Calu3 (cell line): ENCODE measurements around the gene GPC3. TPM values are rescaled to one million over a fixed set of nuclear protein-coding genes. Genes with fewer than 3 reads are reported as not detected.

Experiments used
- BruUV-seq: library from RNA; stranded (reverse); fragments of 400-500 nt; replicated peaks from 2 replicates; lab custom pipeline; 2021; lab: Mats Ljungman, UMichigan
- CTCF ChIA-PET: fragments of 300-600 bp; sonication (Branson Sonifier 250); formaldehyde crosslinking; loops from one replicate; lab custom pipeline; 2022; ENCODE audit warnings: antibody characterized with exemption; lab: Charles Lee
- DNase-seq: peaks from one replicate; pipeline ENCODE4 v3.0.0; 2022
- H3K27ac Mint-ChIP-seq: one replicate; pipeline ENCODE4 v1.8.0; 2022; ENCODE audit warnings: mixed read lengths; ENCODE audit not compliant: unreplicated experiment
- H3K27me3 Mint-ChIP-seq: one replicate; pipeline ENCODE4 v1.8.0; 2022; ENCODE audit warnings: mixed read lengths; ENCODE audit not compliant: unreplicated experiment
- H3K36me3 Mint-ChIP-seq: one replicate; pipeline ENCODE4 v1.8.0; 2022; ENCODE audit warnings: mild to moderate bottlenecking, moderate library complexity, mixed read lengths; ENCODE audit not compliant: insufficient read depth, unreplicated experiment
- H3K4me1 Mint-ChIP-seq: one replicate; pipeline ENCODE4 v1.8.0; 2022; ENCODE audit warnings: mild to moderate bottlenecking, low read depth, mixed read lengths; ENCODE audit not compliant: unreplicated experiment
- H3K4me3 Mint-ChIP-seq: one replicate; pipeline ENCODE4 v1.8.0; 2022; ENCODE audit warnings: mild to moderate bottlenecking, low read depth, moderate library complexity, mixed read lengths; ENCODE audit not compliant: unreplicated experiment
- H3K9me3 Mint-ChIP-seq: one replicate; pipeline ENCODE4 v1.8.0; 2022; ENCODE audit warnings: low read depth, mixed read lengths; ENCODE audit not compliant: unreplicated experiment
- CTCF ChIP-seq: fragments of 200-600 bp; IDR thresholded peaks from one replicate; pipeline ENCODE4 v1.8.0; 2022; ENCODE audit warnings: antibody characterized with exemption; ENCODE audit not compliant: unreplicated experiment
- intact Hi-C: fragments of 100-400 bp; cut with micrococcal nuclease; formaldehyde crosslinking; loops from one replicate; pipeline ENCODE4 v1.10.0; 2022; ENCODE audit not compliant: unreplicated experiment
- total RNA-seq: library from RNA; stranded (reverse); gene quantifications from 2 replicates; pipeline ENCODE4 v1.2.3, GENCODE V29; 2022

GPC3 gene
- total RNA-seq, 1 experiment from 2014 or later: 2.3 TPM

GRCh38 chrX:133699023-133699728 is 286.2 kb downstream of the GPC3 start:
- Mint-ChIP-seq H3K9me3 (peaks cover 4% of the 10 kb centered on the region), H3K27me3 (no peaks in the 10 kb centered on the region), H3K4me3 (no peak overlapping the region), H3K27ac (peak overlapping the region; percentile 85), H3K4me1 (peaks cover 58% of the 10 kb centered on the region), H3K36me3 (peaks cover 6% of the 10 kb centered on the region)
- intact Hi-C loops: loop anchor here (2.0 to 5.0 kb wide), 4 partner anchors 78 to 328 kb away; no protein-coding TSS in a partner anchor
- DNase-seq: no peak
- CTCF ChIA-PET: interaction anchor here (1.0 to 2.9 kb wide), 9 partner anchors 10 to 140 kb away, joined by 4 to 24 read pairs (median 10); no protein-coding TSS in a partner anchor
- no TSS peak for BruUV-seq
- TF ChIP-seq CTCF: no peak

DNA sequence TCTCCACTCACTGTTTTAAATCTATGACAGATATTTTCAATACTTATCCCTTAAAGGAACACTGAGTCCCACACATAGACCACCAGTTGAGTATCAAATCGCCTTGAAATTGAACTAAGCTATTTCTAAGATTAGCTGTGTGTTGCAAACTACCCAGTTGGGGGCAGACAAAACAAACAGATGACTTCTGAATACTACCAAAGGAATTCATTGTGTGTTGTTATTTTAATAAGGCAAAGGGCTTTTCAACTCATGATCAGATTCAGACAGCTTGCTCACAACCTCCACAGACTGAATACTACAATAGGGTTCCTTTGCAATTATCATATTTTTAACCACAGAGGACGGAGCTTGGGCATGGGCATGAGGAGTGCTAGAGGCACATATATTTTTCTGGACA is 287.1 kb downstream of the GPC3 start:
- Mint-ChIP-seq H3K27ac (peak overlapping the region; percentile 85), H3K4me3 (peak overlapping the region; percentile 14)
- no TSS peak for BruUV-seq

GRCh38 chrX:133697656-133698055 is 287.7 kb downstream of the GPC3 start:
- DNase-seq: no peak
- Mint-ChIP-seq H3K9me3 (peaks cover 4% of the 10 kb centered on the region), H3K4me1 (peaks cover 53% of the 10 kb centered on the region), H3K4me3 (peak overlapping the region; percentile 14), H3K27me3 (no peaks in the 10 kb centered on the region), H3K27ac (peak overlapping the region; percentile 85), H3K36me3 (peaks cover 6% of the 10 kb centered on the region)
- no TSS peak for BruUV-seq
- intact Hi-C loops: loop anchor here (1.0 to 5.0 kb wide), 5 partner anchors 80 to 330 kb away; no protein-coding TSS in a partner anchor
- TF ChIP-seq CTCF: no peak
- CTCF ChIA-PET: interaction anchor here (0.8 to 2.9 kb wide), 13 partner anchors 8 to 447 kb away, joined by 3 to 24 read pairs (median 8); no protein-coding TSS in a partner anchor

More for the DNA sequence above, 287.1 kb downstream of the GPC3 start:
- Mint-ChIP-seq H3K36me3 (peaks cover 6% of the 10 kb centered on the region), H3K9me3 (peaks cover 4% of the 10 kb centered on the region), H3K4me1 (peaks cover 58% of the 10 kb centered on the region), H3K27me3 (no peaks in the 10 kb centered on the region)
- DNase-seq: peak; percentile 26
- TF ChIP-seq CTCF: no peak
- CTCF ChIA-PET: interaction anchor here (0.5 to 2.9 kb wide), 16 partner anchors 9 to 446 kb away, joined by 3 to 24 read pairs (median 5); no protein-coding TSS in a partner anchor
- intact Hi-C loops: loop anchor here (1.0 to 5.0 kb wide), 5 partner anchors 79 to 329 kb away; no protein-coding TSS in a partner anchor

DNA sequence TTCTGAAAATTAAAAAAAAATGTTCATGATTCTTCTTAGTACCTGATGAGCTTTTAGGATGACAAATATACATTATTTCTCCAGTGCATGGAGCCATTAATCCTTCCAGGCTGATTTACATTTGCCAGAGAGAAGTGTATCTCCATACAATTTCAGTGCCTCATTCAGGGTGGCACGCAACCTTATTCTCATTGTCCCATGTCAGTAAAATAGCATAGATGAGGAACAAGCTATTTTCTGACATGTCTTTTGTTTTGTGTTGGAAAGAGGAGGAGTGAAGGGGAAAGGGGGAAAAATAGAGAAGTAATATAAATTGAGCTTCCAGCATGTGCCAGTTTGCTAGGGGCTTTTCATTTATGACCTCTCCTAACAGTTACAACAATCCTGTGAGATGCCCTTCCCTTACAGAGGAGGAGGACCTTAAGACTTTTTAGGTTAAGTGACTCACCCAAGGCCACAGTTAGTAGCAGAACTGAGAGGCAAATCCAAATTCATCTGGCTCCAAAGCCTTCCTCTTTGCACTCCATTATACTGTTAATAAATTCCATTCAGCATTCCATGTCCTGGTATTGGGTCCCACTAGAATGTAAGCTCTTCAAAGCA is 295.3 kb downstream of the GPC3 start:
- Mint-ChIP-seq H3K27ac (no peak overlapping the region), H3K27me3 (no peaks in the 10 kb centered on the region), H3K4me1 (peaks cover 19% of the 10 kb centered on the region), H3K4me3 (no peak overlapping the region), H3K9me3 (peaks cover 4% of the 10 kb centered on the region), H3K36me3 (no peaks in the 10 kb centered on the region)
- BruUV-seq: no TSS peak
- TF ChIP-seq CTCF: no peak
- DNase-seq: no peak
- CTCF ChIA-PET: interaction anchor here (2.2 kb wide), 1 partner anchor 8 kb away, joined by 10 read pairs; no protein-coding TSS in a partner anchor
- intact Hi-C loops: no loop called here
